ENCODE measurements around the gene BCL2L14.

- TF ChIP-seq NFRKB (IDR thresholded peaks at IDR 0.05) (no peak), SP1 (IDR thresholded peaks at IDR 0.05) (no peak)
Measured at GRCh38 chr12:12056951-12057350, 13.8 kb upstream of the BCL2L14 start.
